ENCODE data around the gene MAPK8. TPM values are rescaled to one million over a fixed set of nuclear protein-coding genes. Genes with fewer than 3 reads are reported as not detected.
"Not testable (repeated sequence)": the region's sequence is repeated elsewhere in the genome, so short reads cannot be mapped to it uniquely, and the experiment has no call there.

Gene MAPK8
- total RNA-seq, 1 donor from 2014 or later: 46.9 TPM

DNA sequence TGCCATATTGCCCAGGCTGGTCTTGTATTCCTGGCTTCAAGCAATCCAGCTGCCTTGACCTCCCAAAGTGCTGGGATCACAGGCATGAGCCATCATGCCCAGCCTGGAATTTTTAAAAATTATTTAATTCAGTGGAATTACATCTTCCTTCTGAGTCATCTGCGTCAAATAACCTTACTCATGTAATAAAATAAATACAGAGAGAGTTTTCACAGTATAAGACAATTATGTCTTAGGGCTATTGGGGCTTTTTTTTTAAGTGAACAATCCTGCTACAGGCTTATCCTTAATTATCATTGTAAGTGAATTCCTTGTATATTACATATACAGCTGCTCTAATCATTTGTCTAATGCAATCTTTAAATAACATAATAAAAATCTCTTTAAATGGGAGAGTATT is 108.3 kb downstream of the MAPK8 start:
- DNase-seq (ENCODE audit: low read depth, low spot score): no peak

GRCh38 chr10:48416584-48417232 is 110.2 kb downstream of the MAPK8 start:
- no peak for DNase-seq (ENCODE audit: low read depth, low spot score)

DNA sequence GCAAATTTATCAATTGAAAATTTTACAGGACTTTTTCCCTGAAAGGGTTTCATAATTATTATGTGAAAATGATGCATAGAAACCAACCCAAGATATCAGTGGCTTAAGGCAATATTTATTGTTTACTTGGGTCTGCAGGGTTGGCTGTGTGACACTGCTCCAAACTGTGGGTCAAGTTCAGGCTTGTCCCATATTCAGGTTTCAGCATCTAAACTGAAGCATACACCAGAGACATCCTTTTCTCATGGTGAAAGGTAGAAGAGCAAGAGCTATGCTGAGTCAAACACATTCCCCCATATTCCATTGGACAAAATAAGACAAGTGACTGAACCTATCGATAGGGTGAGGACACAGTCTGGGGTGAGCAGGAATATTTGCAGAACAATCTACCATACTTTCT is 110.9 kb downstream of the MAPK8 start:
- no peak for DNase-seq (ENCODE audit: low read depth, low spot score)

DNA sequence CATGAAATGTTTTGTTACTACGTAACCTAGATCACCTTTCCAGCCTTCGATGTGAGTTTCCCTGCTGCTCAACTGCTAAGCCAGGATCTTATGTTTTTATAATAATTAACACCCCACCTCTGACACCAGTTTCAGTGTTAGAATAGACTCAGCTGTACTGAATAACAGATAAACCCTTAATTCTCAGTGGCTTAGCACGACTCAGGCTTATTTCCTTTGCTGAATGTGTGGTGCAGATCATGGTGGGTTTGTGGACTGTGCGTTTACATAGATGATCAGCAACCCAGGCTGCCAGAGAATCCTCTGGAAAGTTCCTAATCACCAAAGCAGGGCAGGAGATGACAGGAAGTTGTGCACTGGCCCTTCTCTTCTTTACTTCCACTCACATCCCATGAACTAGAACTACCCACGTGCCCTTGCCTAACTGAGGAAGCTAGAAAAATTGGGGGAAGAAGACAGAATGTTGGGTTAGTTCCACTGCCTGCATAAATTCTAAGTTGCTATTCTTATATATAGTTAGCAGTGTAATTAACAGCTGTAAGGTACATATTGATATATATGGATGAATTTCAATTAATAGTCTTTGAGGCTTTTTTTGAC is 111.8 kb downstream of the MAPK8 start:
- no peak for DNase-seq (ENCODE audit: low read depth, low spot score)

DNA sequence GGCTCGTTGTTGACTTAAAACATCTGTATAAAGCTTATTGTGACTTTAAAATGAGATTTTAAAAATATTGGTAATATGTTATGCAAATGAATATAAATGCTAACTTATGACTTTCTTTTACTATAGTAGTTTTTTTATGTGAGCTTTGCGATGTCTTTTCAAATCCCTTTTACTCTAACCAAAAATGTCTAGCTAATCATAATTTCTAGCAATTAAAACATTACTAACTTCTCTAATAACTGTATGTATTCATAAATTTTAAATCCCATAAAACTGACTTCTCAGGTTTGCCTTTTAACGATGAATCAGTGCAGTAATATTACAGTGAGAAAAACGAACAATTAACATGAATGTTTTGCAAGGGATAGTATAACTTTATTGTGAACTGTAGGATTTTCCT is 113.2 kb downstream of the MAPK8 start:
- DNase-seq (ENCODE audit: low read depth, low spot score): no peak

- DNase-seq (ENCODE audit: low read depth, low spot score): not testable (repeated sequence)
Observed at GRCh38 chr10:48421862-48422261, 115.4 kb downstream of the MAPK8 start.

DNA sequence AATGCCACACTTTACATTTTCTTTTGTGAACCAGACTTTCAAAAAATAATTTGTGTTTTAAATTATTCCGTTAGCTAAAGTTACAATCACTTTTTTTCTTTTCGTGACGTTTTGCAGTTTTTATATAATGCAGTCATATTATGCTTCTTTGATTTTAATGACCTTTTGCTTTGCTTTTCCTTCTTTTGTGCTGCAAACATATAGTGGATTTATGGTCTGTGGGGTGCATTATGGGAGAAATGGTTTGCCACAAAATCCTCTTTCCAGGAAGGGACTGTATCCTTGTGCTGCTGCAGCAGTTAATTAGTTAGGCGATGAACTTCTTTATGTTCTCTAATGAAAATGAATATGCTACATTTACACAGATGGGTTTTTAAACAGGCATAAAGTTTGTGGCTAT is 117.4 kb downstream of the MAPK8 start:
- no peak for DNase-seq (ENCODE audit: low read depth, low spot score)

- DNase-seq (ENCODE audit: low read depth, low spot score): no peak
Observed at GRCh38 chr10:48428896-48429295, 122.4 kb downstream of the MAPK8 start.

GRCh38 chr10:48429309-48429708 is 122.8 kb downstream of the MAPK8 start:
- DNase-seq (ENCODE audit: low read depth, low spot score): no peak

DNA sequence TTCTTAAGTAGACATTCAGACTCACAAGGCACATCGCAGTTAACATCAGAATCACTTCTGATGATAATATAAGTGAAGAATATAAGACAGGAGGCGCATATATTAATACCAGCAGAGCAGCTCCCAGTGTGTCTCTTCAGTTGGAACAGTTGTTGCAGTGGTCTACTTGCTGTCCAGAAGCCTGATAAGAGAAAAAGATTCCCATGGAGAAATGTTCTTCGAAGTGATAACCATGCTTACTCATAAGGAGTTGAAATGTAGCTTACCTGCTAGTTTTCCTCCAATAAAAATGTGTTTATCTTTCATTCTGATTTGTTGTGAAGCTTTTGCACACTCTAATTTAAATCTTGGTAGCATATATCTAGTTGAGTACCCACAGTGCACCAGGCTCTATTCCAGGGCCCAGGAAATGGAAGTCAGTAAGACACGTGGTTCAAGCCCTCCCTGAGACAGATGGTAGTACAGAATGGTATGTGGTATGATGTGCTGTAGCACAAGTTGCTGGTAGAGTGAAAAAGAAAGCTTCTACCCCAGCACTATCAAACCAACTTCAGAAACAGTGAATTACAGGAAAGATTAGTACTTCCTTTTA is 124.0 kb downstream of the MAPK8 start:
- DNase-seq (ENCODE audit: low read depth, low spot score): no peak

- no peak for DNase-seq (ENCODE audit: low read depth, low spot score)
Observed at GRCh38 chr10:48431871-48432270, 125.4 kb downstream of the MAPK8 start.

DNA sequence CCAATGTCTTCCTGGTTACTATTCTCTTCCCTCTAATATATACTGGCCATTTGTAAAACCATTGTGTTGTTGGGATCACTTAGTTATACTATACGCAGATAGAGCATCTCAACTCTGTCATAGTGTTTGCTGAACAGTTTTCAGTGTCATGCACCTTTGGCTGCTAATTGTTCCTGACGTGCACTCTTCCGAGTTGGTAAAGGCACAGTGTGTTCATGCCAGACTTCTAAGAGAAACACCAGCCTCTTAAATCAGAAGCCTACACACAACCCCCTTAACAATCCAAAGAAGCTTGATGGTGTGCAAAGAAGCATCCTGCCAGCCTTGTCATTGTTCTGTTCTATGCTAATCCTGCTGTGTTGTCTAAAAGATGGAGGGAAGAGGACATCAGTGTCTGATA is 131.1 kb downstream of the MAPK8 start:
- no peak for DNase-seq (ENCODE audit: low read depth, low spot score)

DNA sequence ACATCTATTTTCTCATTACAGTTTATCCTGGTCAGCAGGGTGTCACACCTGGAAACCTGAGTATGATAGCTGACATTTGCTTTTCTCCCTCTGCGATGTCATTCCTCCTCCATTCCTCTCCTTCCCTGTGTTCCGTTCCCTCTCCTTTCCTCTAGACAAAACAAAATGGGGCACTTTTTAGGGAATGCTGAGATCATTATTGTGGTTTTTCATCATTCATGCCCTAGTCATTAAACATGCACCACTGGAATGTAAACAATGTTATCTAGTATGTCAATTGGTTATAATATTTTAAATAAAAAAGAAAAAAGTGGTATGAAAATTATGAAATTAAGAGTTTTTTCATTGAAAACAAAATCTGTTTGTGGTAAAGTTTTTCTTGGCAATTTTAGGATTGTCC is 132.6 kb downstream of the MAPK8 start:
- DNase-seq (ENCODE audit: low read depth, low spot score): no peak

GRCh38 chr10:48439581-48440041 is 133.1 kb downstream of the MAPK8 start:
- no peak for DNase-seq (ENCODE audit: low read depth, low spot score)

DNA sequence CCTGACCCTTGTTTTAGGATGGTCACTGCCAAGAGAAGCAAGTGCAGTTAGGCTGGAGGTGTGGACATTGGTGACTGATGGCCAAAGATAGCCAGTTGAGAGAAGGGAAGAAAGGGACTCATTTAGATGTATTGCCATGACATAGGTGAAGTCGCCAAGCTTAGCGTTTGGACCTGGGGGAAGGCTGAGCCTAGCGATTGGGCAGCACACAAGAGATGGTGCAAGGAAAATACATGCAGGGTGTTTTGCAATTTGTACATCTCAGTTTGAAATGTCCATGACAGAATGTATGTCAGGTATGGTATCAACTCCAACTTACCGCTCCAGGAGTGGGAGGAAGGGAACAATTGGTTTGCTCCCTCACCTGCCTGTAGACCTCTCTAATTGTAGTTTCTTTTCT is 134.3 kb downstream of the MAPK8 start:
- DNase-seq (ENCODE audit: low read depth, low spot score): no peak

DNA sequence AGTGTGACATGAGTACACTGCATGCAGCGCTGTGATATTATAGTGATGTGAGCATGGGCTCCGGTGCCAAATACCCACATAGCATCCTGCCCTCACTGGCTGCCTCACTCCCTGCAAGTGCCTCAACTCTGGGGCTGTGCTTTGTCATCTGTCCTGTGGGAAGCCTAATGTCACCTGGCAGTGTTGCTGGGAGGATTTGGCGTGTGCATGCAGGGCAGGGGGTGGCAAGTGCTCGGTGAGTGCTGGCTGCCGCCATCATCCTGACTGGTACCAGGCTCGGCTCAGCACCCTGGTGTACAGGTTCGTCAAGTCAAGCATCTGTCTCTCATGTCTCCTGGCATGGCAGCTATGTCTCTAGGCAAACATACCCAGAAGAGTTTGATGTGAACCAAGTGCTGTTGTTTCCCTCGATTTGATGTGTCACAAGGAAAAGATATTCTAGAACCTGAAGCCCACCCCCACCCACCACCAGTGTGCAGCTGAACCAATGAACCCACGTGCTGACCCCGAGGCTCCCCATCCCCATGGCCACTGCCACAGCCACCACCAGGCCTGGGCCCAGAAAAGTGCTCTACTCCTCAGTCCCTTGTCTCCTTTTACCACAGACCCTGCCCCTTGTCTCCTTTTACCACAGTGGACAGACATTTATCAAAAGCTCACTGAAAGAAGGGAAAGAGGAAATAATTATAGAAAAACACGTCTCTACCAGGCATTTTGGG is 135.8 kb downstream of the MAPK8 start:
- no peak for DNase-seq (ENCODE audit: low read depth, low spot score)

- DNase-seq (ENCODE audit: low read depth, low spot score): no peak
Observed at GRCh38 chr10:48442809-48443177, 136.3 kb downstream of the MAPK8 start.

DNA sequence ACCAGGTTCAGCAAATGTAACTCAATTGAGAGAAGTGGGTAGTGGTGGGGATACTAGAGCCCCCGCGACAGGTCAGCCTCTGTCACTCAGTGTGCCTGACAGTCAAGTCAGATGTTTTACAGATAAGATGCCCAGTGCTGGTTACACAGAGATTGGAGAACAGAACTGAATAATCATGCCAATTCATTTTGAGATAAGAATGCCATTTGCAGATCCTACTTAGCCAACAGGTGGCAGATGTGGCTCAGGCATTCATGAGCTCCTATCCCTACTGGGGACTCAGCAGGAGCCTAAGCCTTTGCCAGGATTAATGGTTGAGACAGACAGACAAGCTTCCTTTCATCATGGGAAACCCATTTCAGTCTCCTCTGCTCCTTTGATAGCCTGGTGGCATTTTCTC is 137.8 kb downstream of the MAPK8 start:
- no peak for DNase-seq (ENCODE audit: low read depth, low spot score)

DNA sequence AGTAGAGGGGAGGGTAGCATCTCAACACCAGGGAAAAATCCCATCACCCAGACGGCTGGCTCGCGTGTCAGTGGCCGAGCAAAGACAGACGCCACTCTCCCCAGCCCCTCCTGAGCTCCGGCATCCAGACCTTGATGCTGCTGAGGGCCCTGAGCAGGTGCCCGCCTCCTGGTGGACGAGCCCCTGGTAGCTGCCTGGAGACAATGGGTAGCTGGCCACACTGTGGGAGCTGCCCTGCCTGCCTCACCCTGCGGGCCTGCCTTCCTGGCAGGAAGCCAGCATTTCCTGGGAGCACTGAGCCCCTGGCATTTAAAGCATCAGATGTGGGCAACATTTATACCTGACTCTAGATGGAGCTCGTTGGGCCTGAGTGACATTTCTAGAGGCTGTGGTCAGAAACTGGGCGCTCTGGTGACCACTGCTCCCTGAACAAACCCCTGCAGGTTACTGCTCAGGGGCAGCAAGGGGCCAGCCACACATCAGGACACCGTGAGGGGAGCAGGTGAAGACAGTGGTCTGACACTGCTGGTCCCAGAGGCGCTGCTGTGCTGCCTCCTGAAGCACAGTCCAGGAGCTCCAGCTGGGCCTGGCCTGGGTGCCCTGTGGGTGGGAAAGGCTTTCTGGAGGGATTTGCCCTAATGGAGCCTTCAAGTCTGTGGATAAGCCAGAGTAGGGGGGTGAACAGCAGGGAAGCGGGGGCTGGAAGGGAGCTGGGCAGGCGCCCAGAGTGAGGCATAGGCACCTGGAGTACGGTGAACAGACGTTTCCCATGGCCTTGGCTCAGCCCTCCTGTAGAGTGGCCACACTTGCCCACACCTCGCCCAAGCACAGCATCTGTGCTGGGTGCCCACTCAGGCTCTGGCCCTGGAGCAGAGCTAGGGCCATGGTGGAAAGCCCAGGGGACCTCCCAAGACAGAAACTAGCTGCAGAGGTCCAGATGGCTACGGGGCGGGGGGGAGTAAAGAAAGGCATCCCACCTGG is 138.7 kb downstream of the MAPK8 start:
- DNase-seq (ENCODE audit: low read depth, low spot score): no peak

GRCh38 chr10:48445932-48446331 is 139.5 kb downstream of the MAPK8 start:
- DNase-seq (ENCODE audit: low read depth, low spot score): no peak

DNA sequence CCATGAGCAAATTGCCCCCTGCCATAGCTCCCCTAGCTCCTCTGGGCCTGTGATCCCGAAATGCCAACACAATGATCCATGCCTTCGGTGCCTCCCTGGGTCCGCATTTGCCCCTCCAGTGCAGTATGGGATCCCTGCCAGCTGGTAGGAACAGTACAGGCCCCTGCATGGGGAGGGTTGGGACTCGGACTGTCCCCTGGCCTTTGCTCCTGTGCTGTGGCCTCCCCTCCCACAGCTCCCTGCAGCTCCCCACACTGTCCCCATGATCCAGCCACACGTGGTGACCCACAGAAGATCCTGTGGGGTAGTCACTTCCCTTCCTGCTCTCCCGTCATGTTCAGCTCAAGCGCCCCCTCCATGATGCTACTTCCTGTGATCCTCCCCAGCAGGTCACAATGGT is 140.3 kb downstream of the MAPK8 start:
- no peak for DNase-seq (ENCODE audit: low read depth, low spot score)

Measured in pulmonary artery endothelial cell (primary cell).